Motor neuron (in vitro differentiated cells): Measurements from ENCODE around the gene NCAPG. TPM values are rescaled to one million over a fixed set of nuclear protein-coding genes. Genes with fewer than 3 reads are reported as not detected.

Experiments
- ATAC-seq, 8 experiments: fragments of 200-7000 bp; cut with Tn5 transposase; replicated peaks in 6 of 8; 2 replicates each; pipeline ENCODE4 v1.8.0; 2021; ENCODE audit warnings: mild to moderate bottlenecking in 8 of 8, moderate library complexity in 8 of 8
- H3K27ac ChIP-seq, 2 donors: fragments of 250-450 bp; sonication (Bioruptor Pico); 2 replicates each; pipeline ENCODE4 v1.9.0; 2021; ENCODE audit warnings: antibody characterized with exemption in 2 of 2, mild to moderate bottlenecking in 2 of 2, moderate library complexity in 1 of 2
- H3K4me1 ChIP-seq, 2 donors: fragments of 250-450 bp; sonication (Bioruptor Pico); replicated peaks in 1 of 2; 2 replicates each; pipeline ENCODE4 v1.6.1; 2021; ENCODE audit warnings: antibody characterized with exemption in 2 of 2, mild to moderate bottlenecking in 2 of 2, moderate library complexity in 1 of 2
- H3K4me3 ChIP-seq, 5 donors: fragments of 250-450 bp; sonication (Bioruptor Pico); 2 replicates each; pipeline ENCODE4 v1.9.0; 2021; ENCODE audit warnings: antibody characterized with exemption in 5 of 5, mild to moderate bottlenecking in 5 of 5, moderate library complexity in 4 of 5
- WGBS, 10 experiments: fragments of 450-650 bp; shearing (Covaris generic); methylation state at CpG; one replicate each; pipeline ENCODE4 v1.0.0; 2022; 5-methylcytosine and 5-hydroxymethylcytosine counted together
- in situ Hi-C, 9 experiments: fragments of 400-800 bp; cut with MboI; loops; one replicate each; pipeline ENCODE4 v1.15.0; 2021; ENCODE audit warnings: low sequenced_read_pairs in 9 of 9, low pct_unique_long_range_greater_than_20kb in 2 of 9; ENCODE audit not compliant: unreplicated experiment in 9 of 9
- total RNA-seq, 8 experiments: library from RNA; unstranded; fragments of 300-600 nt; gene quantifications; 2 replicates each; pipeline versions ENCODE4 v1.2.3 to v1.2.4, GENCODE V29; 2022

Gene NCAPG, protein sequence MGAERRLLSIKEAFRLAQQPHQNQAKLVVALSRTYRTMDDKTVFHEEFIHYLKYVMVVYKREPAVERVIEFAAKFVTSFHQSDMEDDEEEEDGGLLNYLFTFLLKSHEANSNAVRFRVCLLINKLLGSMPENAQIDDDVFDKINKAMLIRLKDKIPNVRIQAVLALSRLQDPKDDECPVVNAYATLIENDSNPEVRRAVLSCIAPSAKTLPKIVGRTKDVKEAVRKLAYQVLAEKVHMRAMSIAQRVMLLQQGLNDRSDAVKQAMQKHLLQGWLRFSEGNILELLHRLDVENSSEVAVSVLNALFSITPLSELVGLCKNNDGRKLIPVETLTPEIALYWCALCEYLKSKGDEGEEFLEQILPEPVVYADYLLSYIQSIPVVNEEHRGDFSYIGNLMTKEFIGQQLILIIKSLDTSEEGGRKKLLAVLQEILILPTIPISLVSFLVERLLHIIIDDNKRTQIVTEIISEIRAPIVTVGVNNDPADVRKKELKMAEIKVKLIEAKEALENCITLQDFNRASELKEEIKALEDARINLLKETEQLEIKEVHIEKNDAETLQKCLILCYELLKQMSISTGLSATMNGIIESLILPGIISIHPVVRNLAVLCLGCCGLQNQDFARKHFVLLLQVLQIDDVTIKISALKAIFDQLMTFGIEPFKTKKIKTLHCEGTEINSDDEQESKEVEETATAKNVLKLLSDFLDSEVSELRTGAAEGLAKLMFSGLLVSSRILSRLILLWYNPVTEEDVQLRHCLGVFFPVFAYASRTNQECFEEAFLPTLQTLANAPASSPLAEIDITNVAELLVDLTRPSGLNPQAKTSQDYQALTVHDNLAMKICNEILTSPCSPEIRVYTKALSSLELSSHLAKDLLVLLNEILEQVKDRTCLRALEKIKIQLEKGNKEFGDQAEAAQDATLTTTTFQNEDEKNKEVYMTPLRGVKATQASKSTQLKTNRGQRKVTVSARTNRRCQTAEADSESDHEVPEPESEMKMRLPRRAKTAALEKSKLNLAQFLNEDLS
- total RNA-seq: 10 to 100 TPM in 3 of 8 experiments, 1 to 10 TPM in 4, under 1 TPM in 1; 0.97 to 36.7 (median 2.0) TPM

DNA sequence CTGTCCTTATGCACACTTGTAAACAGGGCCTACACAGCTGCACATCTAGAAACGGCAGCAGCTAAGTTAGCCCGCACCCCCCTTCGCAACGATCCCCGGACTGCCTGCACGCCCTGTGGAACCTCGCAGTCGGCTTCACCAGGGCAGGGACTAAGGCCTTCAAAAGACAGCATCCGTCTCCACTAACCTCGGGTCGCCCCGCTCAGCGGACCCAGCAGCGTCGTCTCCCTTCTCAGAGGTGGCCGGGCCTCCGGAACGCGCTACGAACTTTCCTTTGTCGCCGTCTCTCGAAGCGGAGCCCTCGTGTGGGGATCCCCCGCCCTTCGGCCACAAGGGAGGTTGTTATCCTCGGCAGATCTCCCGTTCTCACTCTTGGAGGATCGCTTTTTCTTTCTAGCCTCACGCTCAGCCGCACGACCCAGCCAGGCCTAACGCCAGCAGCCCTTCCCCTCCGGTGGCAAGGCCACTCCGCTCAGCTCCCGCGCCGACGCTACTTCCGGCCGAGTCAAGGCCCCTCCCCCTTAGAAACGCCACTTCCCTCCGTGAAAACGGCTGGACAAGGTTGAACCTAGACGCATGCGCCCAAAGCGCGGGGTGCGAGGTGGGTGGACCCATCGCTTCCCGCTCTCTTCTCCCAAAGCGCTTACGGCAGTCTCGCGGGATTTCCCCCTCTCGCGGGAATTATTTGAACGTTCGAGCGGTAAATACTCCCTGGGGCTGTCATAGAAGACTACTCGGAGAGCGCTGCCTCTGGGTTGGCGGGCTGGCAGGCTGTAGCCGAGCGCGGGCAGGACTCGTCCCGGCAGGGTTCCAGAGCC lies at the start of gene NCAPG, which contains the start of gene DCAF16:
NCAPG (plus strand) TSS at position 720 of the 818 bp plus-strand sequence. CDS start 99 bp downstream, outside the sequence.
DCAF16 (minus strand) TSS at position 498 of the 818 bp plus-strand sequence. CDS start 6,616 bp downstream, outside the sequence.
- in situ Hi-C loops: loop anchor here in 5 of 9 experiments (25.0 kb wide), 4 partner anchors 202 to 777 kb away; partner anchors contain the start of gene LCORL (in 1 of the 5)
- peak within 1 kb of the TSS; percentile 89 to 96 for H3K27ac ChIP-seq
- WGBS, 10 experiments: 0 to 1% (median 0%) methylated on average over 2 to 29 of the region's 69 CpGs; no CpG with 5 or more reads in 4 of the 10 experiments
- peak; percentile 88 to 96 (median 93) for ATAC-seq
- peak within 1 kb of the TSS; percentile 58 to 95 (median 73) for H3K4me3 ChIP-seq
- peaks cover 7 to 23% of the 10 kb centered on the region in 2 donors for H3K4me1 ChIP-seq

DNA sequence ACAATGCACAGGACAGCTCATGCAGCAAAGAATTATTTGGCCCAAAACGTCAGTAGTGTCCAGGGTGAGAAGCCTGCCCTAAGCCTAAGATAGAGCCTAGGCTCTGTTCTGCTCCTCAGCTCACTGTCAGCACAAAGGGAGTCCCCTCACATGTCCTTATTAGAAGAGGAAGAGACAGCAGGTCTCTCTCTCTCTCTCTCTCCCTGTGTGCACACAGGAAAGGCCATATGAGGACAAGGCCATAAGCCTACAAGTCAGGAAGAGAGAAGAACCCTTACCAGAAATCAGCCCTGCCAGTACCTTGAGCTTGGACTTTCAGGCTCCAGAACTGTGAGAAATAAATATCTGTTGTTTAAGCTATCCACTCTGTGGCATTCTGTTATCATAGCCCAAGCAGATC lies 49.7 kb upstream of the NCAPG start:
- peak in 1 of 8 experiments; percentile 55 for ATAC-seq
- H3K4me1 ChIP-seq: peaks cover 14 to 23% of the 10 kb centered on the region in 2 donors
- no peak overlapping the region for H3K4me3 ChIP-seq
- 0 to 83% (median 20%) methylated on average over 1 of the region's 1 CpG; no CpG with 5 or more reads in 4 of the 10 experiments for WGBS, 10 experiments
- in situ Hi-C loops: no loop called here
- H3K27ac ChIP-seq: no peak overlapping the region

DNA sequence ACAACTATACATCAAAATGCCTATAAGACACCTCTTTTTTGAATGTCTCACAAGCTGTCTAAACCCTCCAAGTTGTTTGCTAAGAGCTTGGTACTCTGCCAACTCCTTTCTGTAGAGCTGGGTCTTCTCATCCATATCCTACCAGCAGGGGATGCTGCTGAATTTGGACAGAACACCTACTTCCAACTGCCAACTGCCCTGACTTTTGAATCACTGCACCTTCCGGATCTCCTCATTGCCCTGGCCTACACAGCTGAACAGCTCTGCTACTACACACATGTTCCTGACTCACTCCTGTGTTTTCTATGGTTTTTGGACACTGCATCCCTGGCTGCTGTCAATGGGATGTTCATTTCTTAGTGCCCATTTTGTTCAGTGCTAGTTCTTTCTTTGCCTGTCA lies 48.1 kb upstream of the NCAPG start:
- ATAC-seq: peak in 1 of 8 experiments; percentile 57
- 67 to 100% (median 88%) methylated on average over 1 of the region's 1 CpG; no CpG with 5 or more reads in 7 of the 10 experiments for WGBS, 10 experiments
- in situ Hi-C loops: no loop called here
- Histone ChIP-seq H3K4me1 (peaks cover 14 to 19% of the 10 kb centered on the region in 2 donors), H3K4me3 (no peak overlapping the region), H3K27ac (peak overlapping the region in 1 of 2 donors; percentile 62)

DNA sequence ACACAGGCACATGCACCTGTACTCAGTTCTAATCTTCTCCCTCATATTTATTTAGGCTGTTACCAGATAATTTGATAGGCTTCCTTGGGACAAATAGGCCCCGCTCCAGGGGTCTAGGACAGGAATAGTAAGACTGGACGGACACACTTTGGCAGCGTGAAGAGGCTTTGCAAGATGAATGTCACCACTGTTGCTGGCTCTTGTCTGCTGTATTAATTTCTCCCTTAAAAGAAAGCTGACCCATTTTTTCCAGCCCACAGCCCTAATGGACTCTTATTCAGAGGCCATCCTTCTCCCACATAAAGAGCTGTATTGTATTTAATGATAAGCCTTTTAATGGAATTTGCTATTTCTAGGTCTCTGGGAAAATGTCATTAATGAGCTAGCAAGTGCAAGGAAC lies 47.4 kb upstream of the NCAPG start:
- Histone ChIP-seq H3K27ac (peak overlapping the region in 1 of 2 donors; percentile 62), H3K4me3 (no peak overlapping the region), H3K4me1 (peaks cover 7 to 12% of the 10 kb centered on the region in 2 donors)
- WGBS, 10 experiments: 50 to 79% (median 72%) methylated on average over 1 to 3 of the region's 3 CpGs; no CpG with 5 or more reads in 5 of the 10 experiments
- peak in 4 of 8 experiments; percentile 30 to 34 (median 33) for ATAC-seq
- in situ Hi-C loops: no loop called here

GRCh38 chr4:17763931-17764330 lies 46.8 kb upstream of the NCAPG start:
- no peak for ATAC-seq
- in situ Hi-C loops: no loop called here
- H3K27ac ChIP-seq: no peak overlapping the region
- H3K4me1 ChIP-seq: peaks cover 2 to 9% of the 10 kb centered on the region in 2 donors
- WGBS, 10 experiments: 8 to 78% (median 44%) methylated on average over 1 to 5 of the region's 5 CpGs; no CpG with 5 or more reads in 1 of the 10 experiments
- no peak overlapping the region for H3K4me3 ChIP-seq

DNA sequence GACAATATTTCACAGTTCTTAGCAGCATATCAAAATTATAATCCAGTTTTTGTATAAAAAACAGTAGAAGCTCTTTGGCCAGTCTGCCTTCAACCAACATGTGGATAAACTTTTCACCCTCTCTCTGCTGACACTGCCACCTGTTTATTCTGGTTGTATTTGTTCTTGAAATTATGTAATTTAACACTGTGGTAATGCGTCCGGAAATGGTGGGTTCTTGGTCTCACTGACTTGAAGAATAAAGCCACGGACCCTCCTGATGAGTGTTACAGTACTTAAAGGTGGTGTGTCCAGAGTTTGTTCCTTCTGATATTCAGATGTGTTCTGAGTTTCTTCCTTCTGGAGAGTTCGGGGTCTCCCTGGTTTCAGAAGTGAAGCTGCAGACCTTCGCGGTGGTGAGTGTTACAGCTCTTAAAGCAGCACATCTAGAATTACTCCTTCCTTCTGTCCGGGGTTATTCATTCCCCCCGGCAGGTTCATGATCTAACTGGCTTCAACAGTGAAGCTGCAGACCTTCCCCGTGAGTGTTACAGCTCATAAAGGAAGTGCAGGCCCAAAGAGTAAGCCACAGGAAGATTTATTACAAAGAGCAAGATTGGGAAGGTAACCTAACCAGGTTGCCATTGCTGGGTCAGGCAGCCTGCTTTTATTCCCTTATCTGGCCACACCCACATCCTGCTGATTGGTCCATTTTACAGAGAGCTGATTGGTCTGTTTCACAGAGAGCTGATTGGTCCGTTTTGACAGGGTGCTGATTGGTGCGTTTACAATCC lies 45.1 kb upstream of the NCAPG start:
- in situ Hi-C loops: no loop called here
- no peak overlapping the region for H3K4me3 ChIP-seq
- no peak overlapping the region for H3K27ac ChIP-seq
- no peak for ATAC-seq
- H3K4me1 ChIP-seq: peaks cover 0 to 9% of the 10 kb centered on the region in 2 donors
- WGBS, 10 experiments: 40 to 100% (median 87%) methylated on average over 1 to 7 of the region's 11 CpGs; no CpG with 5 or more reads in 1 of the 10 experiments

DNA sequence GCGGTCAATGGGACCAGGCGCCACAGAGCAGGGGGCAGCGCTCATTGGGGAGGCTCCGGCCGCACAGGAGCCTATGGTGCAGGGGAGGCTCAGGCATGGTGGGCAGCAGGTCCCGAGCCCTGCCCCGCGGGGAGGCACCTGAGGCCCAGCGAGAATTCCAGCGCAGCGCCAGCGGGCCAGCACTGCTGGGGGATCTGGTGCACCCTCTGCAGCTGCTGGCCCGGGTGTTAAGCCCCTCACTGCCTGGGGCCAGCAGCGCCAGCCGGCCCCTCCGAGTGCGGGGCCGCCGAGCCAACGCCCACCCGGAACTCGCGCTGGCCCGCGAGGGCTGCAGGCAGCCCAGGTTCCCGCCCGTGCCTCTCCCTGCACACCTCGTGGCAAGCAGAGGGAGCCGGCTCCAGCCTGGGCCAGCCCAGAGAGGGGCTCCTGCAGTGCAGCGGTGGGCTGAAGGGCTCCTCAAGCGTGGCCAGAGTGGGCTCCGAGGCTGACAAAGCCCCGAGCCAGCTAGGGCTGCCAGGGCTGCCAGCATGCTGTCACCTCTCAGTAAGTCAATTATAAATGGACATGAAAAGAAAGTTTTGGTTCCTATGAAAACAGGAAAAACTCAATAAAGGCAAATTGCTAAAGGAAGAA lies 43.8 kb upstream of the NCAPG start:
- ATAC-seq: no peak
- Histone ChIP-seq H3K27ac (no peak overlapping the region), H3K4me3 (no peak overlapping the region), H3K4me1 (peaks cover 0 to 9% of the 10 kb centered on the region in 2 donors)
- in situ Hi-C loops: no loop called here
- WGBS, 10 experiments: 28 to 100% (median 89%) methylated on average over 1 to 10 of the region's 33 CpGs; no CpG with 5 or more reads in 3 of the 10 experiments

DNA sequence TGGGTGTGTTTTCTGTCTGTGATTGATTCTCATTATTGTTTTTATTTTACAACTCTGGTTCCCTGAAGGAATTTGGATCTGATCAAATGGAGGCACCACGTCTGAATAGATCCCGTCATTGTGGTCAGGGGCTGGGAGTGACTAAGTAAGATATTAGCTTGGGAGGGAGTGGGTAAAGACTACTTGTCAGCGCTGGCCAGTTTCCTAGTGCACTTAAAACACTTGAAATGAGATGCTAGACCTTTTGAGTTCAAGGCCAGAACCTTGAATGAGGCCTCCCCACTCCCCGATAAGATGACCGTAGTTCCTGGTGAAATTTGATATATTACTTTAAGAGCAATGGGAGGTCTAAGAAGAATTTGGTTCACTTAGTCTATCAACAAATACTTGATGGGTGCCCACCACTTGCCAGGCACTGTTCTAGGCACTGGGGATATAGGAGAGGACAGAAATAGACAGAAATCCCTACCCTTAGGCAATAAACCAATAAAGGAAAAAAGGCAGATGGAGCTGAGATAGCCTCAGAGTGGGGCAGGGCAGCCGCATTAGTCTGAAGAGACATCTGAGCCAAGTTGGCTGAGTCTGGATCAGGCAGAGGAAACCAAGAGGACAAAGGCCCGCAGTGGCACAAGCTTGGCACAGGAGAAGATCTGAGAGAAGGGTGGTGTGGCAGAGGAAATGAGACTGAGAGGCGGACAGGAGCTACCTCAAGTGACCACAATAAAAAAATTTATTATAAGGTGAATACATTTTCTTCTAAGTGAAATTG lies 41.2 kb upstream of the NCAPG start:
- Histone ChIP-seq H3K27ac (no peak overlapping the region), H3K4me1 (peaks cover 0 to 4% of the 10 kb centered on the region in 2 donors), H3K4me3 (no peak overlapping the region)
- in situ Hi-C loops: no loop called here
- 42 to 100% (median 59%) methylated on average over 2 to 7 of the region's 8 CpGs; no CpG with 5 or more reads in 1 of the 10 experiments for WGBS, 10 experiments
- ATAC-seq: no peak

DNA sequence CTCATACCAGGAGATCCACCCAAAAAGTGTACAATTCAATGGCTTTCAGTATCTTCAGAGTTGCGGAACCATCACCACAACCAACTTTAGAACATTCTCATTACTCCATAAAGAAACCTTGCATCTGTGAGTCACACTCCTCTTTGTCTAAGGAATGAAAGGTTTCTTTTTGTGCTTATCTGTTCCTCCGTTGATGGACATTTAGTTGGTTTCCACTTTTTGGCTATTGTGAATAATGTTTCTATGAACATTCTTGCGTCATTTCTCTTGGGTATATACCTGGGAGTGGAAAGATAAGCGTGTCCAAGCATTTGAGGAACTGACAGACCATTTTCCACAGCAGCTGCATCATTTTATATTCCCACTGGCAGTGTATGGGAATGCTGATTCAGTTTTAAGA lies 39.9 kb upstream of the NCAPG start:
- 0 to 100% (median 94%) methylated on average over 1 to 4 of the region's 4 CpGs; no CpG with 5 or more reads in 2 of the 10 experiments for WGBS, 10 experiments
- in situ Hi-C loops: no loop called here
- Histone ChIP-seq H3K27ac (no peak overlapping the region), H3K4me3 (no peak overlapping the region), H3K4me1 (peaks cover 0 to 4% of the 10 kb centered on the region in 2 donors)
- ATAC-seq: no peak

DNA sequence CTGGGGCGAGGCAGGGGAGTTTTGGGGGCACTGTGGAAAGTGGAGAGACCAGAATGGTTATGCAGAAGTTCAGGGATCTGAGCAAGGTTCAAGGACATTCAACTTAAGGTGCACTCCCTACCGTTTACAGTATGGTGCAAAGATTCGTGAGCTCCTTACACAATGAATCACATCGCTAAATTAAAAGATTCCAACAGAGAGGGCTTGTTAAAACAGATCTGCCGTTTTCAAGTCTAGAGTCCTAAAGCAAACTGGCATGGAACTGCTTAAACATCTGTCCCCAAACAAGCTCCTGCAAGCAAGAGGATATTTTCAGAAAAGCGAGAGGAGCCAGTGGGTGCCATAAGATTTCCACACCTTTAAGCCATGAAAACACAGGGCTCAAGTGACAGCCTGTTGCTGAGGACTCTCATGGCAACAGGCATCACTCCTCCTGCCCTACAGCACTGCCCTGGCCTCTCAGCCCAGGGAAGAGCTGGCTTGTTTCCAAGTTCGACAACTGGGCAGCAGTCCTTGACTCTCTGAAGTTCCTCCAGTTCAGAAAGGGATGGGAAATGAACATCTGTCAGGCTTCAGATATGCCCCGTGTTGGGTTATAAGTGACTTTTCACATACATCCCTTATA lies 39.4 kb upstream of the NCAPG start:
- H3K4me3 ChIP-seq: no peak overlapping the region
- 17 to 91% (median 72%) methylated on average over 1 to 7 of the region's 8 CpGs; no CpG with 5 or more reads in 1 of the 10 experiments for WGBS, 10 experiments
- in situ Hi-C loops: no loop called here
- peak in 1 of 8 experiments; percentile 79 for ATAC-seq
- peaks cover 0 to 4% of the 10 kb centered on the region in 2 donors for H3K4me1 ChIP-seq
- H3K27ac ChIP-seq: no peak overlapping the region
